ENCODE measurements around the gene MYH10.
"Not testable (repeated sequence)": the region's sequence is repeated elsewhere in the genome, so short reads cannot be mapped to it uniquely, and the experiment has no call there.

The MYH10 gene

GRCh38 chr17:8542599-8543502, 87.7 kb downstream of the MYH10 start:
- H3K9ac ChIP-seq, result no peak overlapping the region
- no peaks in the 10 kb centered on the region for H3K4me1 ChIP-seq
- H3K27ac ChIP-seq, result no peak overlapping the region
- peaks cover 16 to 99% (median 91%) of the 10 kb centered on the region in 11 experiments; a peak in 20 of 22 replicates for H3K36me3 ChIP-seq
- H3K9me3 ChIP-seq (replicated peaks in 1 of 11), result no peaks in the 10 kb centered on the region
- no peaks in the 10 kb centered on the region for H4K20me1 ChIP-seq
- no peak overlapping the region for H3K4me2 ChIP-seq
- no peaks in the 10 kb centered on the region for H3K27me3 ChIP-seq
- H3K4me3 ChIP-seq, result no peak overlapping the region
- TF ChIP-seq Cebpa-rat (IDR thresholded peaks at IDR 0.05), result no peak

GRCh38 chr17:8539976-8540375, 90.5 kb downstream of the MYH10 start:
- H3K27ac ChIP-seq; H3K4me1 ChIP-seq; H3K27me3 ChIP-seq; H3K9me3 ChIP-seq (replicated peaks in 1 of 11); H3K4me3 ChIP-seq; H3K4me2 ChIP-seq; H3K9ac ChIP-seq; H4K20me1 ChIP-seq: not testable (repeated sequence)
- peaks cover 9 to 100% (median 91%) of the 10 kb centered on the region in 11 experiments; a peak in 20 of 22 replicates for H3K36me3 ChIP-seq

DNA sequence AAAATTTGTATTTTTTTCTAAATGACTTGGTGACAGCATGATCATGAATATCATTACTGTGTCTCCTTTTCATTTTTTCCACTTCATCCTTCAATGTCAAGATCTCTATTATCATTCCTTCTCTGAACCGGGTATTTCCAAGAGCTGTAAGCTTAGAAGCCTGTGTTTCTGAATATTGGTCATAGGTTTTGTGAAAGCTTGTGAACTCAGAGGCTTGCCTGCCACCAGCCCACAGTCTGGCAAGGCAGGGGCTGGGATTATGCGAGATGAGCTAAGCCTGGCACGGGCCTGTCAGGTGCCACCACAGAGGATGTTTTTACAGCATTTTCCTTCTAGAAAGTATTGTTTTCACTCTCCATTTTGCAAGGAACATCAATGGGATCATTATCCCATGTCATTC, 92.8 kb downstream of the MYH10 start:
- Histone ChIP-seq H3K27ac (no peak overlapping the region), H3K27me3 (no peaks in the 10 kb centered on the region), H3K9ac (no peak overlapping the region), H3K36me3 (peaks cover 5 to 100% (median 93%) of the 10 kb centered on the region in 11 experiments; a peak in 20 of 22 replicates), H3K4me1 (no peaks in the 10 kb centered on the region), H3K9me3 (replicated peaks in 1 of 11) (no peaks in the 10 kb centered on the region), H3K4me3 (no peak overlapping the region), H4K20me1 (no peaks in the 10 kb centered on the region), H3K4me2 (no peak overlapping the region)
- TF ChIP-seq Cebpa-rat (IDR thresholded peaks at IDR 0.05), result no peak

- Histone ChIP-seq H3K9ac (no peak overlapping the region), H4K20me1 (no peaks in the 10 kb centered on the region), H3K27me3 (no peaks in the 10 kb centered on the region), H3K27ac (no peak overlapping the region), H3K36me3 (peaks cover 0 to 97% (median 82%) of the 10 kb centered on the region in 11 experiments; a peak in 19 of 22 replicates), H3K4me2 (no peak overlapping the region), H3K9me3 (replicated peaks in 1 of 11) (no peaks in the 10 kb centered on the region), H3K4me1 (no peaks in the 10 kb centered on the region), H3K4me3 (no peak overlapping the region)
- TF ChIP-seq Cebpa-rat (IDR thresholded peaks at IDR 0.05), result no peak
Observed at GRCh38 chr17:8534498-8535188, 95.9 kb downstream of the MYH10 start.

DNA sequence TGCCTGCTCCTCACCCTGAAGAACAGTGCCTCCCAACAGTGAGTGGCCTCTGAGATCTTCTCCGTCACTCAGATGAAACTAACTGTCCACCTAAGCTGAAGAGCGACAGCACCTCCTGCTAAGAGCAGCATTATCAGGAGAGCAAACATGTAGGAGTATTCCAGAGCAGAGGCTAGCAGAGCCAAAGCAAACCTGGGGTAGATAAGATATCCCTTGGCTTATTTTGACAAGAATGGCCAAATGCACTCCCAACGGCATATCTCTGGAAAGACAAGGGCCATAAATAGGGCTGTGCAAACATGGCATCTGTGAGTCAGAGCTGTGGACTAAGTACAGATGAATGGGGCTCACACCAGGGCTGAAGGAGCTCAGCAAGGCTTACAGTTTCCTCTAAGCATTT, 98.5 kb downstream of the MYH10 start:
- H3K36me3 ChIP-seq, result peaks cover 0 to 97% (median 83%) of the 10 kb centered on the region in 11 experiments; a peak in 18 of 22 replicates
- H3K4me3 ChIP-seq, result no peak overlapping the region
- TF ChIP-seq Cebpa-rat (IDR thresholded peaks at IDR 0.05), result no peak
- no peaks in the 10 kb centered on the region for H4K20me1 ChIP-seq
- H3K9me3 ChIP-seq (replicated peaks in 1 of 11), result no peaks in the 10 kb centered on the region
- H3K9ac ChIP-seq, result no peak overlapping the region
- no peak overlapping the region for H3K27ac ChIP-seq
- no peak overlapping the region for H3K4me2 ChIP-seq
- H3K4me1 ChIP-seq, result no peaks in the 10 kb centered on the region
- no peaks in the 10 kb centered on the region for H3K27me3 ChIP-seq

DNA sequence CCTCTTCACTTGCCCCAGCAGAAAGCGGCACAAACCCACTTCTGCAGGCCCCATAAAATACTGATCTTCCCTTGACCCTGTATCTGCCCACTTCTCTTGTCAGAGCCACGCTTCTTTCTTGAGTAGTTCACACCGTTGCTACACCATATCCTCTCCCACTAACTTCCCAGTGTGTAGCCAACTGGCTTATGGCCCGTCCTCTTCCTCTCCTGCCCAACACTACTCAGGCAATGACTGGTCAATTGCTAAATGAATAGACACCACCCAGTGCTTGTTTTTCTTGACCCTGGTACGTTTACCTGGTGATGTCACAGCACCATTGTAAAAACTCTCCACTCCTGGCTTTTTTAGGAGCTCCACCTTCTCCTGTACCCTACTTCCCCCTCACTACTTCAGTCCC, 107.9 kb downstream of the MYH10 start:
- TF ChIP-seq Cebpa-rat (IDR thresholded peaks at IDR 0.05), result no peak
- no peaks in the 10 kb centered on the region for H3K27me3 ChIP-seq
- H3K4me2 ChIP-seq, result no peak overlapping the region
- H3K4me3 ChIP-seq, result no peak overlapping the region
- H3K9ac ChIP-seq, result no peak overlapping the region
- H3K9me3 ChIP-seq (replicated peaks in 1 of 11), result no peaks in the 10 kb centered on the region
- H3K27ac ChIP-seq, result no peak overlapping the region
- peaks cover 0 to 98% (median 87%) of the 10 kb centered on the region in 11 experiments; a peak in 20 of 22 replicates for H3K36me3 ChIP-seq
- H3K4me1 ChIP-seq, result no peaks in the 10 kb centered on the region
- H4K20me1 ChIP-seq, result no peaks in the 10 kb centered on the region

GRCh38 chr17:8520981-8521380, 109.5 kb downstream of the MYH10 start:
- no peak overlapping the region for H3K4me2 ChIP-seq
- H3K4me3 ChIP-seq, result no peak overlapping the region
- no peaks in the 10 kb centered on the region for H3K9me3 ChIP-seq (replicated peaks in 1 of 11)
- no peaks in the 10 kb centered on the region for H3K27me3 ChIP-seq
- no peak for TF ChIP-seq Cebpa-rat (IDR thresholded peaks at IDR 0.05)
- no peaks in the 10 kb centered on the region for H4K20me1 ChIP-seq
- H3K36me3 ChIP-seq, result peaks cover 0 to 98% (median 91%) of the 10 kb centered on the region in 11 experiments; a peak in 20 of 22 replicates
- H3K27ac ChIP-seq, result no peak overlapping the region
- no peaks in the 10 kb centered on the region for H3K4me1 ChIP-seq
- H3K9ac ChIP-seq, result no peak overlapping the region

- H3K27ac ChIP-seq, result no peak overlapping the region
- H3K27me3 ChIP-seq, result no peaks in the 10 kb centered on the region
- no peaks in the 10 kb centered on the region for H3K4me1 ChIP-seq
- no peaks in the 10 kb centered on the region for H4K20me1 ChIP-seq
- no peak overlapping the region for H3K4me2 ChIP-seq
- H3K4me3 ChIP-seq, result no peak overlapping the region
- H3K36me3 ChIP-seq, result peaks cover 3 to 100% (median 93%) of the 10 kb centered on the region in 11 experiments; a peak in 20 of 22 replicates
- H3K9ac ChIP-seq, result no peak overlapping the region
- TF ChIP-seq Cebpa-rat (IDR thresholded peaks at IDR 0.05), result no peak
- H3K9me3 ChIP-seq (replicated peaks in 1 of 11), result no peaks in the 10 kb centered on the region
Observed at GRCh38 chr17:8518850-8519249, 111.7 kb downstream of the MYH10 start.

GRCh38 chr17:8518326-8518725, 112.2 kb downstream of the MYH10 start:
- H3K9me3 ChIP-seq (replicated peaks in 1 of 11), result no peaks in the 10 kb centered on the region
- no peaks in the 10 kb centered on the region for H3K27me3 ChIP-seq
- no peak overlapping the region for H3K9ac ChIP-seq
- H3K36me3 ChIP-seq, result peaks cover 8 to 100% (median 93%) of the 10 kb centered on the region in 11 experiments; a peak in 20 of 22 replicates
- H4K20me1 ChIP-seq, result no peaks in the 10 kb centered on the region
- H3K4me1 ChIP-seq, result no peaks in the 10 kb centered on the region
- no peak for TF ChIP-seq Cebpa-rat (IDR thresholded peaks at IDR 0.05)
- no peak overlapping the region for H3K4me3 ChIP-seq
- no peak overlapping the region for H3K4me2 ChIP-seq
- H3K27ac ChIP-seq, result no peak overlapping the region

Measured in BLaER1 treated with 17β-estradiol and CSF1 and Interleukin-3, amounts not matched to agents 10 nM and 100 nM (cell line).